Adipocyte (in vitro differentiated cells): ENCODE data around the gene LSAMP.

ENCODE experiments used
- DNase-seq: peaks from one replicate; pipeline ENCODE4 v3.0.0-alpha.2; 2015; ENCODE audit warnings: low read depth
- H3K27me3 ChIP-seq: replicated peaks from 2 replicates; pipeline ENCODE4 v1.7.0; 2013; ENCODE audit warnings: mild to moderate bottlenecking, low read length, moderate library complexity; ENCODE audit not compliant: control insufficient read depth, insufficient read depth
- H3K36me3 ChIP-seq: 2 replicates; pipeline ENCODE4 v1.7.0; 2013; ENCODE audit warnings: low read length, mild to moderate bottlenecking, moderate library complexity; ENCODE audit not compliant: control insufficient read depth, insufficient read depth, severe bottlenecking
- H3K4me1 ChIP-seq: 2 replicates; pipeline ENCODE4 v1.7.0; 2013; ENCODE audit warnings: mild to moderate bottlenecking, low read length, moderate library complexity; ENCODE audit not compliant: control insufficient read depth, insufficient read depth
- H3K4me3 ChIP-seq: 2 replicates; pipeline ENCODE4 v1.7.0; 2013; ENCODE audit warnings: mild to moderate bottlenecking, low read length, moderate library complexity
- H3K9ac ChIP-seq: 2 replicates; pipeline ENCODE4 v1.7.0; 2013; ENCODE audit warnings: mild to moderate bottlenecking, low read length, moderate library complexity
- H3K9me3 ChIP-seq: 2 replicates; pipeline ENCODE4 v1.7.0; 2013; ENCODE audit warnings: mild to moderate bottlenecking, low read length, moderate library complexity; ENCODE audit not compliant: control insufficient read depth

The LSAMP gene

DNA sequence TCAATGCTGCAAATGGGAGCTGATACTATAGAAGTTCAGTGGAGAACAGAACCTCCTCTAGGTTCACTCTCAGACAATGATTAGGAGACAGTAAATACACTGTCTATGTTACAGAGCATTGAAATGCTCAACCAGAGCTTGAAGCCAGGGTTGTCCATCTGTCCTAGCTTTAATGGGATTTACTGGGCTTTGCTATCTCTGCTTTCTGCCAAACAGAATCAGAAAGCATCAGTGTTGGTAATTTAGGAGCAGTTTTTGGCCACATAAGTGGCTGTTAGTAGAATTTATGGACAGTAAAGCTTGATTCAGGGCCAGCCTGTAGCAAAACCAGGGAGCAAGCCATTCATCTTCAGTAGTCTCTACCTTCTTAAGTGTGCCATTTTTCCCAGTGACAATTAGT is 396.3 kb downstream of the LSAMP start:
- Histone ChIP-seq H3K4me3 (no peak overlapping the region), H3K9ac (no peak overlapping the region), H3K9me3 (no peaks in the 10 kb centered on the region), H3K36me3 (no peaks in the 10 kb centered on the region), H3K4me1 (no peaks in the 10 kb centered on the region), H3K27me3 (no peaks in the 10 kb centered on the region)
- DNase-seq = no peak

DNA sequence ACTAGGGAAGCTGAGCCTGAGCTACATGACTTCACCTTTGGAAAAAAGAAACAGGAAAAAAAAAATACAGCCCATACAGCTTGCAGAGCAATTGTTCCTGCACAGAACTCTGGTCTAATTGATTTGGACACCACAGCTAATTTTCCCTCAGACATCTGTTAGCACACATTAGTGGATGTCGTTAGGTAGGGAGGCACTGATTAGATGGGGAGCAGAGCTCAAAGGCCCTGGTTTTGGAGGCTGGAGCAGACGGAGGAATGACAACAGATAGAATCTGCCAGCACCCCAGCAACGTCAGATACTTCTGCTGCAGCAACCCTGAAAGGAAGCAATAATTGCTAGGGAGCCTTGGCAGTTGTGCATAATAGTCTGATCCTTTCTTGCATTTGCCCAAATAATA is 398.9 kb downstream of the LSAMP start:
- Histone ChIP-seq H3K36me3 (no peaks in the 10 kb centered on the region), H3K4me3 (no peak overlapping the region), H3K4me1 (no peaks in the 10 kb centered on the region), H3K27me3 (no peaks in the 10 kb centered on the region), H3K9me3 (no peaks in the 10 kb centered on the region), H3K9ac (no peak overlapping the region)
- DNase-seq = no peak

DNA sequence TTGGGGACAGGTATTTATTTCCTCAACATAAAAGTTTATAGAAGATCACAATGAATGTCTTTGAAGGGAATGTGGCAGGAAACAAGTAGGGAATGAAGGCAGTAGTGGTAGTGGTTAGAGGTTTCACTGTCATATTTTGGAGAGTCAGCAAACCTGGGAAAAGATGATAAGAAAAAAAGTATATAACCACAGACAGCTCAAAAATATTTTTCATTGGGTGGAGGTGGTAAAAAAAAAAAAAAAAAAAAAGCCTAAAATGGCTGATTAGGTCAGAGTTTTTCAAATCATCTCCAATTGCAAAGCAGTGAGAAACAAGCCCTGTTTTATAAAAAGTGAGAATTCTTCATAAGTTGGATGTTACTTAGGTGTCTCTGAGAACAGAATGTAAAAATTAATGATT is 400.0 kb downstream of the LSAMP start:
- Histone ChIP-seq H3K4me3 (no peak overlapping the region), H3K36me3 (no peaks in the 10 kb centered on the region), H3K9ac (no peak overlapping the region), H3K9me3 (no peaks in the 10 kb centered on the region), H3K4me1 (no peaks in the 10 kb centered on the region), H3K27me3 (no peaks in the 10 kb centered on the region)
- DNase-seq = no peak

DNA sequence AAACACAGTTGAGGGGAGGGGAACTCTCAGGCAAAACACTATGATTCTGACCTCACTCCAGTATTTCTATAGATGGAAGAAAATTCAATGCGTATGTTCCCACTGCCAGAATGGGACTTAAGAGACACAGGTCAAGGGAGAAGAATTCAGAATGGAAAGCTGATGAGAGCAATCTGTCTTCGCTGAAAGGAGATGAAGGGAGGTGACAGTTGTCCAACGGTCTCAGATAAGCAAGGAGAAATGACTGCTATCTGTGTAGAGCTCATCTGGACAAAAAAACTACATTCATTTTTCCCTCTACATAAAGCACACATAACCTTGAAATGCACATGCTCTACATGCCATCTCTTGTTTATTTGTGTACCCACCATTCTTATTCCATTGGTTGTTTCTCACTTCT is 405.1 kb downstream of the LSAMP start:
- Histone ChIP-seq H3K9me3 (no peaks in the 10 kb centered on the region), H3K36me3 (no peaks in the 10 kb centered on the region), H3K4me3 (no peak overlapping the region), H3K9ac (no peak overlapping the region), H3K4me1 (peaks cover 22% of the 10 kb centered on the region), H3K27me3 (no peaks in the 10 kb centered on the region)
- DNase-seq = no peak

DNA sequence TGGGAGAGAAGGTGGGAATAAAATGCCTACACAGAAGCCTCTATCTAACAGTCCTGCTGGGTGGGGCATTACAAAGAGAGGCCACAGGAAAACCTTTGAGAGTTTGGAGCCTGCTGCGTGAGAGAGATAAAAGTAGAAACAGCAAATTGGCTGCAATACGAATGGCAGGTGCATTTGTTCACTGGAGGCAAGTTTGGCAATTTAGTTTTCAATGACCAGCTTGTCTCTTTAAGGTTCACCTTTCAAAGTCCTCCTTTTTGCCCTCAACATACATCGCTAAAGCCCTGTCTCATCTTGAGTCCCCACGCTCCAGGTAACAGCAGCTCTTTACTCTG is 405.7 kb downstream of the LSAMP start:
- no peak for DNase-seq
- no peaks in the 10 kb centered on the region for H3K9me3 ChIP-seq
- H3K27me3 ChIP-seq = no peaks in the 10 kb centered on the region
- H3K4me3 ChIP-seq = no peak overlapping the region
- H3K4me1 ChIP-seq = peaks cover 22% of the 10 kb centered on the region
- no peaks in the 10 kb centered on the region for H3K36me3 ChIP-seq
- H3K9ac ChIP-seq = no peak overlapping the region

DNA sequence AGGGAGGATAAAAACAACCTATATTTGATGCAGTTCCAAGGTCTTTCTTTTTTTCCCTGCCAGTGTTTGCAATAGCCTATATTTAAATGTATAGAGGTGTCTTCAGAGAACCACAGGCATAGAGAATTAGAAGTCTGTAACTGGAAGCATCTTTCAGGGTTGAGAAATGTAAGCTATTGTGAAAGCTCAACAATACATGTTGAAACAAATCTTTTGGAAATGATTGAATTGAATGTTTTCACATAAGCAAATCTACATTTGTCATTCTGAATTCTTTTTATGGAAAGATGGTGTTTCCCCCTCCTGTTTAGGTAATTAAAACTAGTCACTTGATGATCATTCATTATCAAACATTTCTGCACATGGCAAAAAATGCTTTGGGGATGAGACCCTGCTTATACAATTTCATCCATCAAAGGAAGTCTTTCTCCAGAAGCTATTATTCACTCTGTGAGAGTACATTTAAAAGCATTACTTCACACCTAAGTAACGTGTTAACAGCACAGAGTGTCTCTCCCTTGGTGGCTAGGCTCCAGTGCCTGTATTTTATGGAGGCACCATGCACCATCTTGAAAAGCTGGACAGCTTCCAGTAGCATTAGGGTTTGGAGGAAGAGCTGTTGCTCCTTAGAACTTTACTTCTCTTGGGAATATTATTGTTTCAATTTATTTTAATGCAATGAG is 406.2 kb downstream of the LSAMP start:
- no peaks in the 10 kb centered on the region for H3K9me3 ChIP-seq
- peak; percentile 77 for DNase-seq
- H3K36me3 ChIP-seq = no peaks in the 10 kb centered on the region
- H3K4me1 ChIP-seq = peaks cover 22% of the 10 kb centered on the region
- no peaks in the 10 kb centered on the region for H3K27me3 ChIP-seq
- H3K9ac ChIP-seq = peak overlapping the region; percentile 13
- H3K4me3 ChIP-seq = peak overlapping the region; percentile 19

DNA sequence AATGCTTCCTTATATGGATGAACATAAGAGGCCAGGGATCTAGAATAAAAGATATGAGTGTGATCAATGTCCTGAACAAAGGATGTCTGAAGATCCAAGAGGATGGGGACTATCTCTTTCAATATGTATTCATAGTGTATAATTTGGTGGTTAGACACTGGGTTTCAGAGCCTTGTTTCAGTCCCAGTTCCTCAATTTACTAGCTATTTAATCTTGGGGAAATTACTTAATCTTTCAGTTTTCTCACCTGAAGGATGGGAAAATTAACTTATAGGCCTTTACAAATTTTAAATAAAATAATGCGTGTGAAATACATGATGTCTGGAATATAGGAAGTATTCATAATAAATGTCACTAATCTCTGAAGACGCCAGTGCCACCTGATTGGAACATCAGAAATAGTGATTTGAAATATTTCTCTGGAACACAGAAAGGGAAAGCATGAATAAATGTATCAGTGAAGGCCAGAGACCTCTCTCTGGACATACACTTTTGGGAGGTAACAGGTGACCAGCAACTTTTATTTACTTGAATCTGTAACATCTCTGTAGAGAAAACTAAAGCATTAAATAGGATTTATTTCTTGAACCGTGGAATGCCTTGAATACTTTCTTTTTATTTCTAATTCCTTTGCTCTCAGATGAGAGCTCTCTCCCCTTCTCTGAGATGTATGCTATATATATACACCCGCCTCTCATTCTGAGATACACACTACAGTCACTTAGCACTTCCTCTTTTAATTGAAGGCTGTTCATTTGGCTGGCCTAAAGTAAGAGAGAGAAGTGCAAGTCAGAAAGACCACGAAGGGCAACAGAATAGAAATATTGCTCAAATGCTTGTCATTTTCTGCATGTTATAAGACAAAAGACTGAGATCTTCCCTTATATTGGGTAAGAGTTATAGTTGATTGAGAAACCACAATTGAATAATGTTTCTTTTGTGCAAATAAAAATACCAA is 407.1 kb downstream of the LSAMP start:
- peak; percentile 58 for DNase-seq
- peak overlapping the region; percentile 52 for H3K4me3 ChIP-seq
- no peaks in the 10 kb centered on the region for H3K36me3 ChIP-seq
- H3K4me1 ChIP-seq = peaks cover 22% of the 10 kb centered on the region
- peak overlapping the region; percentile 13 for H3K9ac ChIP-seq
- no peaks in the 10 kb centered on the region for H3K27me3 ChIP-seq
- H3K9me3 ChIP-seq = no peaks in the 10 kb centered on the region

DNA sequence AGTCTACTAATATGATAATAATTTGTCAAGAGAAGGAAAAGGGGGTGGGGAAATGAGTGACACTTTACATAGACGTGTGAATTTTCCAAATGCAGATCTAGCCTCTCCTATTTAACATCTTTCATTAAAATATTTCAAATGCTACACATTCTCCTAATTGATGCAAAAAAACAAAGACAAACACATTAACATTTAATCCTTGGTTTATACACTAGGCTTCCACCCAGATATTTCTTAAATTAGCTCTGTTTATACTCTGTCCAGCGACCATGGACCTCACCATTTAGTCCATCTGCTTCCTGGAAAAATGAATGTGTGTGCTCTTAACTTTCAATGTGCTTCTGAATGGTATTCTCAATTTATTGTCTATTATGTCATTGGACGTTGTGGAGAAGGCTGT is 409.9 kb downstream of the LSAMP start:
- H3K4me1 ChIP-seq = peaks cover 22% of the 10 kb centered on the region
- H3K9ac ChIP-seq = no peak overlapping the region
- H3K9me3 ChIP-seq = no peaks in the 10 kb centered on the region
- H3K36me3 ChIP-seq = no peaks in the 10 kb centered on the region
- H3K27me3 ChIP-seq = no peaks in the 10 kb centered on the region
- H3K4me3 ChIP-seq = no peak overlapping the region
- DNase-seq = no peak

DNA sequence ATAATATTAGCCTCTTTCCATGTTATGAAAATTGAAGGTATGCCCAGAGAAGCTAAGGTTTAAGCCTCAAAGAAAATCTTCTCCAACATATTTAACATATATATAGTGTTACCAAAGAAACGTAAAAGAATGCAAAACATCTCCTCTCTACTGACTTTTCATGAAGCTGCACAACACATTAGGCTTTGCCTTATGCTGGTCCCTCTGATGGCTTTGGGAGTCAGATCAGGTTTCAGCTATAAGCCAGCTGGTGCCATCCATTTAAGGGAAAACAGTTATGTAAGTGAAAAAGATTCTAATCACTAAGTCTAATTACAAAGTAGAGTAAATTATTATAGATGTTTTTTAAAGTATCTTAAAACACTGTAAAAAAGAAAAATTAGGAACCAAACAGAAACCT is 410.5 kb downstream of the LSAMP start:
- DNase-seq = peak; percentile 38
- no peaks in the 10 kb centered on the region for H3K27me3 ChIP-seq
- peaks cover 20% of the 10 kb centered on the region for H3K4me1 ChIP-seq

DNA sequence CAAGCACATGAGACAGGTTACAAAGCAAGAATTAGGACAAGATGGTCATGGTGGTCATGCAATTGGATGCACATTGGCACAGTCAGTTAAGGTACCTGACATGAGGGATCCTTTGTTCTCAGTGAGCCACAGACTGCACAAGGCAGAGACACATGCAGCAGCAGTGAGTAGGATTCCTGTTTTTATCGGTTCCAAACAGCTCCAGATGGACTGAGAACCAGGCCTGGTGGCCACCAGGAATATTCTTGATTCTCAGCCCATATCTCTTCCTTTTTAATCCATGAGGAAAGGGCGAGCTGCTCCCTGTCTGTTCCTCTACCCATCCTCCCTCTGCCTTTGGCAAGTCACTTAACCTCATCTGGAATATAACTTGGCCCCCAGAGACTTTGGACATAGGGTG is 411.2 kb downstream of the LSAMP start:
- no peaks in the 10 kb centered on the region for H3K9me3 ChIP-seq
- H3K4me1 ChIP-seq = peaks cover 13% of the 10 kb centered on the region
- no peaks in the 10 kb centered on the region for H3K36me3 ChIP-seq
- H3K27me3 ChIP-seq = no peaks in the 10 kb centered on the region
- H3K4me3 ChIP-seq = no peak overlapping the region
- no peak overlapping the region for H3K9ac ChIP-seq
- no peak for DNase-seq

More for the DNA sequence above, 410.5 kb downstream of the LSAMP start:
- Histone ChIP-seq H3K36me3 (no peaks in the 10 kb centered on the region), H3K4me3 (no peak overlapping the region), H3K9ac (no peak overlapping the region), H3K9me3 (no peaks in the 10 kb centered on the region)

DNA sequence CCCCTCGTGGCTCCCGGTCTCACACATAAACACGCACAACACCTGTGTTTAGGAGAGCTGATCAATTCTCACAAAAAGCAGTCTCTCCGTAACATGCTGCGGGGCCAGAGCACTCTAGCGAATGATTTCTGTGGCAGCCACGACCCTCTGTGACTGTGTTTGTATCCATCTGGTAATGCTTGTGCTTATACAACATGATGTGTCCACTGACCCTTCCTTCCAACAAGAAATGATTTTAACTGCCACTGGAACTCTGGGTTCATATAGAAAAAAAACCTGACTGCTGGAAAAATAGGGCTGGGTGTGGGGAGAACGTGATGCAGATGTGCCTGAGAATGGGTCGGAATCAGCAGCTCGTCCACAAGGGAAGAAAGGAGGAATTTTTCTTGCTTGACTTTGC is 411.8 kb downstream of the LSAMP start:
- no peak for DNase-seq
- Histone ChIP-seq H3K4me3 (no peak overlapping the region), H3K9ac (no peak overlapping the region)

More for the DNA sequence above, 411.8 kb downstream of the LSAMP start:
- no peaks in the 10 kb centered on the region for H3K9me3 ChIP-seq
- H3K36me3 ChIP-seq = no peaks in the 10 kb centered on the region
- H3K4me1 ChIP-seq = peaks cover 7% of the 10 kb centered on the region
- H3K27me3 ChIP-seq = no peaks in the 10 kb centered on the region
